Testis (tissue), 3 donors: ENCODE data around the gene CEMP1. TPM values are rescaled to one million over a fixed set of nuclear protein-coding genes. Genes with fewer than 3 reads are reported as not detected.
A peak's percentile ranks its signal among the peaks of the same experiment; 100 is the strongest.

ENCODE experiments used
- DNase-seq: peaks from one replicate; pipeline ENCODE4 v3.0.0-alpha.2; 2019
- H3K27ac ChIP-seq, 2 donors: fragments of 200-600 bp; sonication (generic); one replicate each; pipeline ENCODE4 v1.5.1; 2019
- H3K27me3 ChIP-seq: fragments of 200-600 bp; sonication (generic); one replicate; pipeline ENCODE4 v1.5.1; 2019
- H3K36me3 ChIP-seq: fragments of 200-600 bp; sonication (generic); one replicate; pipeline ENCODE4 v1.5.1; 2017; ENCODE audit warnings: low read depth; ENCODE audit errors: missing control alignments
- H3K4me1 ChIP-seq: fragments of 200-600 bp; sonication (generic); one replicate; pipeline ENCODE4 v1.5.1; 2019
- H3K4me3 ChIP-seq, 2 donors: fragments of 200-600 bp; sonication (generic); one replicate each; pipeline ENCODE4 v1.5.1; 2017 to 2019
- H3K9me3 ChIP-seq: fragments of 200-600 bp; sonication (generic); one replicate; pipeline ENCODE4 v1.5.1; 2017
- POLR2A ChIP-seq: fragments of 450-650 bp; IDR thresholded peaks from one replicate; pipeline ENCODE4 v1.6.1; 2017; ENCODE audit warnings: antibody characterized with exemption, mild to moderate bottlenecking, moderate library complexity
- WGBS, 2 donors: methylation state at CpG; one replicate each; pipeline ENCODE4 v1.1.5; 2018; 5-methylcytosine and 5-hydroxymethylcytosine counted together
- intact Hi-C: fragments of 100-400 bp; cut with DNase I; formaldehyde crosslinking; loops from one replicate; pipeline ENCODE4 v1.15.1; 2023; ENCODE audit warnings: low total_unique reads
- polyA plus RNA-seq: library from polyadenylated mRNA; stranded (reverse); fragments of 350-450 nt; fragmentation: Illumina TruSeq; extraction: RNeasy Lipid Tissue Mini Kit (QIAGEN cat#74804); gene quantifications from one replicate; pipeline ENCODE4 v1.2.3, GENCODE V29; 2014; ENCODE audit warnings: low read depth, low replicate concordance; ENCODE audit not compliant: insufficient read depth
- total RNA-seq, 2 donors: library from RNA; depleted of rRNA; stranded (reverse); fragments of >200 nt; gene quantifications; one replicate each; pipeline ENCODE4 v1.2.3, GENCODE V29; 2016
- TF ChIP-seq, protein P1 (sequence below), 3 experiments: fragments of 450-650 bp in 2 of 3; fragments of 200-600 bp in 1 of 3; sonication (generic) in 1 of 3; IDR thresholded peaks; one replicate each; pipeline ENCODE4 v1.5.1; 2016 to 2019; ENCODE audit warnings: antibody characterized with exemption in 3 of 3, mild to moderate bottlenecking in 2 of 3, moderate library complexity in 1 of 3

CEMP1 gene
- total and polyA plus RNA-seq, 3 donors from 2014 or later, result 1.6 to 5.5 (median 5.4) TPM

DNA sequence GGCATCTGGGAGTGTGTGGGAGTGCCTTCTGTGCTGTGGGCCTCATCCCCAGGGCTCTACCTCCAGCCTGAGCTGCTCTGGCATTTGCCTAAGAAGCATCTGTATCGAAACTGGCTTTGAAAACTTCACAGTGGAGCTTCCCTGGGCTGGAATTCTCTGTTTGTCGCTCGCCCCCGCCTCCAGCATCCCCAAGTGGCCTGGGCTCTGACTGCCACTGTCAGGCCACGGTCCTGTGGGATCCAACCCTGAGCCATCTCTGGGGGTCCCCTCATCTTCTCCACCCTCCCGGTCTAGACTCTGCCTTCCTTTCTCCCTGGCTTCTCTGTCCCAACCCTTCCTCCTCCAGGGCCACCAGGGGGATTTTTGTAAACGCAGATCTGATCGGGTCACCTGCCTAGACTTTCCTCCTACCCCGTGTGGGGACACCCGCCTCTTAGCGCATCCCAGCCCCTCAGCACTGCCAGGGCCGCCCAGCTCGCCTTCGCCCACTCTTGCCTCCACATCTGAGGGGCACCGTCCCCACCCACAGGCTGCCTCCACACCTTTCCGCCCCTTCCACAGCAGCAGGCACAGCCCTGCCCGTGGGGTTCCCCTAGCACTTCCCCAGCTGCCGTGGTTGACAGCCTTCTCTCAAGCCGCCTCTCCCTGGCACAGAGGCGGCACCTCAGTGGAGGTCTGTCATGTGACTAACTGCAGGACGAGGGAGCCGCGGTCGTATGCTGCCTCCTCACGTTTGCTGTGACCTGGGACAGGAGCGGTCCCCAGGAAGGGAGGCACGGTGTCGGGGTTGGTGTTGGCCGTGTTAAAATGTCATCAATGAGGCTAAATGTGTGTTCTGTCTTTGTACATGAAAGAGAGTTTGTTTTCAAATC lies 44.3 kb downstream of the CEMP1 start:
- TF ChIP-seq POLR2A, result no peak
- TF ChIP-seq, protein P1, sequence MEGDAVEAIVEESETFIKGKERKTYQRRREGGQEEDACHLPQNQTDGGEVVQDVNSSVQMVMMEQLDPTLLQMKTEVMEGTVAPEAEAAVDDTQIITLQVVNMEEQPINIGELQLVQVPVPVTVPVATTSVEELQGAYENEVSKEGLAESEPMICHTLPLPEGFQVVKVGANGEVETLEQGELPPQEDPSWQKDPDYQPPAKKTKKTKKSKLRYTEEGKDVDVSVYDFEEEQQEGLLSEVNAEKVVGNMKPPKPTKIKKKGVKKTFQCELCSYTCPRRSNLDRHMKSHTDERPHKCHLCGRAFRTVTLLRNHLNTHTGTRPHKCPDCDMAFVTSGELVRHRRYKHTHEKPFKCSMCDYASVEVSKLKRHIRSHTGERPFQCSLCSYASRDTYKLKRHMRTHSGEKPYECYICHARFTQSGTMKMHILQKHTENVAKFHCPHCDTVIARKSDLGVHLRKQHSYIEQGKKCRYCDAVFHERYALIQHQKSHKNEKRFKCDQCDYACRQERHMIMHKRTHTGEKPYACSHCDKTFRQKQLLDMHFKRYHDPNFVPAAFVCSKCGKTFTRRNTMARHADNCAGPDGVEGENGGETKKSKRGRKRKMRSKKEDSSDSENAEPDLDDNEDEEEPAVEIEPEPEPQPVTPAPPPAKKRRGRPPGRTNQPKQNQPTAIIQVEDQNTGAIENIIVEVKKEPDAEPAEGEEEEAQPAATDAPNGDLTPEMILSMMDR (IDR thresholded peaks at IDR 0.05), result peak in 1 of 3 experiments; percentile 33
- WGBS, 2 donors, result 71 to 73% methylated on average over 27 to 29 of the region's 29 CpGs
- no peaks in the 10 kb centered on the region for H3K9me3 ChIP-seq
- H3K4me3 ChIP-seq, result no peak overlapping the region
- no peak overlapping the region for H3K27ac ChIP-seq
- peaks cover 19% of the 10 kb centered on the region for H3K4me1 ChIP-seq
- no peaks in the 10 kb centered on the region for H3K36me3 ChIP-seq
- peak; percentile 81 for DNase-seq
- H3K27me3 ChIP-seq, result no peaks in the 10 kb centered on the region
- intact Hi-C loops, result loop anchor here (10.0 kb wide), 1 partner anchor 152 kb away; no protein-coding TSS in a partner anchor

DNA sequence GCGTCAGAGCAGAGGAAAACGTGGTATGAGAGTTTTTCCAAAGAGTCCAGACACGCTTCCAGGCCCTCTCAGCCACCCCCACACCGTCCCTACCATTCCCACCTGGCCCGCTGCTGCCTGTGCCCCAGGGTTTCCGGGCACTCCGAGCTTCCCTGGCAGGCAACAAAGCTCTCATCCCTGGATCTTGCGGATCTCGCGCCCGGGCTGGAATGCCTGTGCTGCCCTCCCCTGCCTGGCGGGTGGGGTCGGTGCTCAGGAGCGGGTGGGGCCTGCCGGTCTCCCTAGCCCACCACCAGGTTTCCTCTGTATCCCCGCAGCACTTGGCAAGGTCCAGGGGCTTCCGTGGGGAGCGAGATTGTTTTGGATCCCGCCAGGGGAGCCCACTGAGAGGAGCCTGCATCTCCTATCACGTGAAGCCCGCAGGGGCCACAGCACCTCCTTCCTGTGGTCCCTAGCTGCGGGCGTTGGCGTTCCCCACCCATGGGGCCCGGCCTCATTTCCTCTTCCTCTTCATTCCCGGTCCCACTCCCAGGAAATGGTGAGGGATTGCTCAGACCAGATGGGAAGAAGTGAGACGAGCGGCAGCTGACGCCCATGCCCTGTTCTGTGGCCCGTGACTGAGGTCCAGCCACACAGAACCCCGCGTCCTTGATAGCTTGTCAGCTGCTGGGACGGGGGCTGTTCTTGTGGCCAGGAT lies 45.2 kb downstream of the CEMP1 start:
- intact Hi-C loops, result loop anchor here (10.0 kb wide), 1 partner anchor 151 kb away; no protein-coding TSS in a partner anchor
- WGBS, 2 donors, result 83 to 87% methylated on average over 6 to 33 of the region's 33 CpGs
- no peaks in the 10 kb centered on the region for H3K27me3 ChIP-seq
- H3K9me3 ChIP-seq, result no peaks in the 10 kb centered on the region
- TF ChIP-seq, protein P1 (IDR thresholded peaks at IDR 0.05), result no peak
- TF ChIP-seq POLR2A, result no peak
- no peak overlapping the region for H3K4me3 ChIP-seq
- no peak for DNase-seq
- no peaks in the 10 kb centered on the region for H3K36me3 ChIP-seq
- no peak overlapping the region for H3K27ac ChIP-seq
- peaks cover 19% of the 10 kb centered on the region for H3K4me1 ChIP-seq

DNA sequence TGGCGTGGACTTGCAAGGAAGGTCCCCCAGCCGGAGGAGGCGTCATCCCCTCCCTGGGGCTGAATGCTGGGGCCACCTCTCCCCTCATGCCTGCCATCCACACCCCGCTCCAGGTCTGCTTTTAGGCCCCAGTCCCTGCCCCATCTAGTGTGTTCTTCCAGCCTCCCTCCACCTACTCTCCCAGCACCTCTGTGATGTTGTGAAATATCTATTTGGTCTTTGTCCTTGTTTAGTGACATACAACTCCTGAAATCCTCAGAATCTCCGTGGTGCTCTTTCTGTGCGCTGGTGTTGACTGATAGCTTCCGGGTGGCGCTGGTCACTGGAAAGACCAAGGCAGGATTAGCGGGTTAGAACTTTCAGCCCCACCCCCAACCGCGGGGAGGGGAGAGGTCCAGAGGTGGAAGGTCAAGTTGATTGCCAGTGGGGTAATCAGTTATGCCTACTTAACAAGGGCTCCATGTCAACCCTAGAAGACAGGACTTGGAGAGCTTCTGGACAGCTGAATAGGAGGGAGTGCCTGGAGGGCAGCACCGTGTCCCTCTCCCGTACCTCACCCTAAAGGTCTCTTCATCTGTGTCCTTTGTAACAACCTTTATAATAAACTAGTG lies 46.2 kb downstream of the CEMP1 start:
- intact Hi-C loops, result loop anchor here (10.0 kb wide), 1 partner anchor 150 kb away; no protein-coding TSS in a partner anchor
- H3K4me1 ChIP-seq, result peaks cover 19% of the 10 kb centered on the region

More for the DNA sequence above, 46.2 kb downstream of the CEMP1 start:
- Histone ChIP-seq H3K27me3 (no peaks in the 10 kb centered on the region), H3K4me3 (no peak overlapping the region), H3K27ac (no peak overlapping the region), H3K9me3 (no peaks in the 10 kb centered on the region), H3K36me3 (no peaks in the 10 kb centered on the region)
- DNase-seq, result no peak
- TF ChIP-seq, protein P1 (IDR thresholded peaks at IDR 0.05), result no peak
- TF ChIP-seq POLR2A, result no peak
- 91 to 93% methylated on average over 13 of the region's 13 CpGs for WGBS, 2 donors
